B cell (primary cell): ENCODE measurements around the gene GRID2.

ENCODE experiments used
- CTCF ChIP-seq: fragments of 200-600 bp; IDR thresholded peaks from one replicate; pipeline ENCODE4 v1.8.0; 2022; ENCODE audit warnings: antibody characterized with exemption, mild to moderate bottlenecking
- EZH2 ChIP-seq: IDR thresholded peaks from 2 replicates; pipeline ENCODE4 v1.6.1; 2012; ENCODE audit warnings: borderline replicate concordance, low read depth, mild to moderate bottlenecking, moderate library complexity, low read length; ENCODE audit not compliant: insufficient read depth, poor library complexity, severe bottlenecking

GRCh38 chr4:92333016-92333415 lies 29.2 kb downstream of the GRID2 start:
- TF ChIP-seq CTCF (no peak), EZH2 (no peak)
